GM19455 (cell line): ENCODE data around the gene TPGS1.

Experiments
- ATAC-seq: cut with Tn5 transposase; IDR thresholded peaks from one replicate; pipeline ENCODE4 v1.9.1; 2021; ENCODE audit not compliant: unreplicated experiment

The TPGS1 gene

GRCh38 chr19:495402-496111, 11.7 kb upstream of the TPGS1 start:
- ATAC-seq, result no peak

- ATAC-seq, result no peak
Measured at GRCh38 chr19:496112-496665, 11.1 kb upstream of the TPGS1 start, which contains the start of gene MADCAM1. TSS of gene MADCAM1 (plus strand) at chr19:496486. CDS start at chr19:496500, 14 bp downstream.

- ATAC-seq, result no peak
Measured at GRCh38 chr19:496986-497385, 10.3 kb upstream of the TPGS1 start.

- no peak for ATAC-seq
Measured at GRCh38 chr19:497491-497868, 9.8 kb upstream of the TPGS1 start.

GRCh38 chr19:497869-498510, 9.3 kb upstream of the TPGS1 start:
- ATAC-seq, result no peak

- no peak for ATAC-seq
Measured at GRCh38 chr19:498511-498891, 8.8 kb upstream of the TPGS1 start.

GRCh38 chr19:498977-499623, 8.2 kb upstream of the TPGS1 start:
- no peak for ATAC-seq

- no peak for ATAC-seq
Measured at GRCh38 chr19:501646-502045, 5.7 kb upstream of the TPGS1 start.

- no peak for ATAC-seq
Measured at GRCh38 chr19:504616-505015, 2.7 kb upstream of the TPGS1 start.

- peak; percentile 63 for ATAC-seq
Measured at GRCh38 chr19:506404-507285, 652 bp upstream of the TPGS1 start.

GRCh38 chr19:508204-509150, 1.2 kb downstream of the TPGS1 start:
- ATAC-seq, result no peak

GRCh38 chr19:510606-511100, 3.4 kb downstream of the TPGS1 start:
- no peak for ATAC-seq

GRCh38 chr19:511101-511851, 4.0 kb downstream of the TPGS1 start:
- ATAC-seq, result no peak

GRCh38 chr19:512547-513365, 5.5 kb downstream of the TPGS1 start:
- no peak for ATAC-seq

- no peak for ATAC-seq
Measured at GRCh38 chr19:513368-514165, 6.3 kb downstream of the TPGS1 start.

- ATAC-seq, result no peak
Measured at GRCh38 chr19:514166-514663, 6.9 kb downstream of the TPGS1 start.
